Karpas-422 (cell line): Measurements from ENCODE around the gene MTIF3. TPM values are rescaled to one million over a fixed set of nuclear protein-coding genes. Genes with fewer than 3 reads are reported as not detected.

Source experiments
- DNase-seq: peaks from one replicate; pipeline ENCODE4 v3.0.0-alpha.2; 2015
- H2AFZ ChIP-seq: fragments of 200-600 bp; sonication (generic); 2 replicates; pipeline ENCODE4 v1.6.1; 2014; ENCODE audit warnings: antibody characterized with exemption, low read length, mixed read lengths
- H3K27ac ChIP-seq: fragments of 200-600 bp; sonication (generic); 2 replicates; pipeline ENCODE4 v1.5.1; 2014; ENCODE audit warnings: mild to moderate bottlenecking, low read length, moderate library complexity
- H3K27me3 ChIP-seq: fragments of 200-600 bp; sonication (generic); 2 replicates; pipeline ENCODE4 v1.6.1; 2014; ENCODE audit warnings: low read length, mixed read lengths
- H3K36me3 ChIP-seq: fragments of 200-600 bp; sonication (generic); 2 replicates; pipeline ENCODE4 v1.6.1; 2014; ENCODE audit warnings: low read length, mixed read lengths; ENCODE audit not compliant: insufficient read depth
- H3K4me1 ChIP-seq: fragments of 200-600 bp; sonication (generic); 2 replicates; pipeline ENCODE4 v1.6.1; 2014; ENCODE audit warnings: mild to moderate bottlenecking, low read length, mixed read lengths
- H3K4me2 ChIP-seq: fragments of 200-600 bp; sonication (generic); 2 replicates; pipeline ENCODE4 v1.6.1; 2014; ENCODE audit warnings: low read length, low read depth, mild to moderate bottlenecking; ENCODE audit not compliant: poor library complexity, severe bottlenecking
- H3K4me3 ChIP-seq: fragments of 200-600 bp; sonication (generic); 2 replicates; pipeline ENCODE4 v1.5.1; 2014; ENCODE audit warnings: mild to moderate bottlenecking, antibody characterized with exemption, low read length, mixed read lengths
- H3K79me2 ChIP-seq: fragments of 200-600 bp; sonication (generic); 2 replicates; pipeline ENCODE4 v1.6.1; 2014; ENCODE audit warnings: mild to moderate bottlenecking, low read length, mixed read lengths
- H3K9ac ChIP-seq: fragments of 200-600 bp; sonication (generic); 2 replicates; pipeline ENCODE4 v1.6.0; 2014; ENCODE audit warnings: low read length
- H3K9me2 ChIP-seq: fragments of 200-600 bp; sonication (generic), shearing (Covaris generic); replicated peaks from 2 replicates; pipeline ENCODE4 v1.6.0; 2014; ENCODE audit warnings: mild to moderate bottlenecking, low read length, moderate library complexity; ENCODE audit not compliant: insufficient read depth
- H3K9me3 ChIP-seq: fragments of 300-700, 200-600 bp; sonication (generic); 2 replicates; pipeline ENCODE4 v1.6.1; 2014; ENCODE audit warnings: low read length, mixed read lengths
- H4K20me1 ChIP-seq: fragments of 200-600 bp; sonication (generic); 2 replicates; pipeline ENCODE4 v1.6.1; 2014; ENCODE audit warnings: mild to moderate bottlenecking, antibody characterized with exemption, low read length, low read depth; ENCODE audit not compliant: insufficient read depth
- total RNA-seq: library from RNA; depleted of rRNA; stranded (reverse); fragments of >200 nt; shearing (Covaris generic); gene quantifications from 2 replicates; pipeline ENCODE4 v1.2.3, GENCODE V29; 2014; ENCODE audit warnings: low replicate concordance

The MTIF3 gene
- total RNA-seq, 1 experiment from 2014 or later: 44.9 TPM

GRCh38 chr13:27428160-27428559 lies 22.2 kb downstream of the MTIF3 start:
- H3K4me3 ChIP-seq: no peak overlapping the region
- no peak overlapping the region for H3K27ac ChIP-seq
- no peak overlapping the region for H3K4me2 ChIP-seq
- peaks cover 62% of the 10 kb centered on the region for H3K36me3 ChIP-seq
- H4K20me1 ChIP-seq: peaks cover 18% of the 10 kb centered on the region; the same call in 1 of the 2 replicates
- no peak overlapping the region for H2AFZ ChIP-seq
- H3K79me2 ChIP-seq: peaks cover 79% of the 10 kb centered on the region
- no peaks in the 10 kb centered on the region for H3K9me3 ChIP-seq
- H3K27me3 ChIP-seq: no peaks in the 10 kb centered on the region
- no peak for DNase-seq
- H3K9ac ChIP-seq: no peak overlapping the region
- peaks cover 25% of the 10 kb centered on the region for H3K4me1 ChIP-seq
- H3K9me2 ChIP-seq: no peaks in the 10 kb centered on the region

DNA sequence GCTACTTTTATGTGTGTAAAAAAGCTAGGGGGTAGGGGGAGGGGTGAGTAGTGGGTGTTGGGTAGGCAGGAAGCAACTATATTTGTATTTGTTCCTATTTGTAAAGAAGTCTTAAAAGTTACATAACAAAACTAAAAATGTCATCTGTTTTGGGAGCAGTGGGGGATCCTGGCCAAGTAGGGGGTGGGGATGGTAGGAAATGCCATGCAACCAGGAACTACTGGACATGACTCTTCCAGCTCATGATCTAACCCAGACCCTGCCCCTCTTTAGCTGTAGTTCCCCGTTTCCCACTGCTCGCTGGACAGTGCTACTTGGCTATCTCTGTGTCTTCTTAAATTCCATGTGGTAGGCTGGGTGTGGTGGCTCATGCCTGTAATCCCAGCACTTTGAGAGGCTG lies 22.7 kb downstream of the MTIF3 start:
- Histone ChIP-seq H3K9me2 (no peaks in the 10 kb centered on the region), H3K4me3 (no peak overlapping the region), H3K9ac (no peak overlapping the region), H3K4me2 (no peak overlapping the region), H4K20me1 (peaks cover 18% of the 10 kb centered on the region; the same call in 1 of the 2 replicates), H3K27me3 (no peaks in the 10 kb centered on the region), H3K4me1 (peaks cover 25% of the 10 kb centered on the region), H3K79me2 (peaks cover 76% of the 10 kb centered on the region), H3K9me3 (no peaks in the 10 kb centered on the region), H2AFZ (no peak overlapping the region), H3K36me3 (peaks cover 57% of the 10 kb centered on the region), H3K27ac (no peak overlapping the region)
- DNase-seq: no peak

DNA sequence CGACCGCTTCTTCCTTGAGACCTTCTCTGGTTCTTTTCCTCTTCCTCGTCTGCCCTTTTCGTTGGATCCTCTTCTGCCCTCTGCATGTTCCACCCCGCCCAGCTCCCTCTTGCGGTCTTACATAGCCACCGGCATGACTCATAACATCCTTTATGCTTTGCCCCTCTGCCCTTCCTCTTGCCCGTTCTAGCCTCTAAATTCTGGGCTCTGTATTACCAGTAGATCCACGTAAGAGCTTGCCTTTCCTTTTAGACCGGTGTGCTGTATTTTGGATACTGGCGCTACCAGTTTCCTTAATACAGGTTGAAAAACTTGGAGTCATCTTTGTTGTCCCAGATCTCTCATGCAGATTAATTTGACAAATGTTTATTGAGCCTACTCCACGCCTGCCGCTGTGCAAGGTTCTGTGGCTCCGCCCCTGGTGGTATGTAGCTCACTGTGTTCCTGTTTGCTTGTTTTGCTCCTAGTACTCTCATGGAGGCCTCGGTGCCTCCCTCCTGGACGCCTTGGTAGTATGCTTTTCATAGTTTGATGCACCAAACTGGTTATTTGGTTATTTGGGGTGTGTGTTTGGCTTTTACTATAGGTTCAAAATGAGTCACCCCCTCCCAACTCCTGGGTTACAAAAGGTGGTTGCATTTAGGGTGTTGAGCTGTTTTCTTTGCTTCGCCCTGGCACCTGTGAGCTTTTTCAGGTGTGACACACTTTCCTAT lies 24.3 kb downstream of the MTIF3 start:
- H3K9me2 ChIP-seq: no peaks in the 10 kb centered on the region
- peak overlapping the region; percentile 73 for H3K4me3 ChIP-seq
- no peak overlapping the region for H2AFZ ChIP-seq
- peaks cover 25% of the 10 kb centered on the region for H3K4me1 ChIP-seq
- DNase-seq: peak; percentile 90
- peak overlapping the region; percentile 81 for H3K27ac ChIP-seq
- H3K9ac ChIP-seq: peak overlapping the region; percentile 99
- H4K20me1 ChIP-seq: peaks cover 18% of the 10 kb centered on the region; the same call in 1 of the 2 replicates
- peaks cover 42% of the 10 kb centered on the region for H3K36me3 ChIP-seq
- peak overlapping the region; percentile 82 for H3K4me2 ChIP-seq
- H3K27me3 ChIP-seq: no peaks in the 10 kb centered on the region
- peaks cover 63% of the 10 kb centered on the region for H3K79me2 ChIP-seq
- H3K9me3 ChIP-seq: no peaks in the 10 kb centered on the region

- Histone ChIP-seq H2AFZ (peak overlapping the region; percentile 60; the same call in 1 of the 2 replicates), H3K4me1 (peaks cover 25% of the 10 kb centered on the region), H3K36me3 (peaks cover 34% of the 10 kb centered on the region), H3K79me2 (peaks cover 57% of the 10 kb centered on the region), H3K4me2 (peak overlapping the region; percentile 82), H4K20me1 (peaks cover 18% of the 10 kb centered on the region; the same call in 1 of the 2 replicates), H3K27me3 (no peaks in the 10 kb centered on the region), H3K9me2 (no peaks in the 10 kb centered on the region), H3K9me3 (no peaks in the 10 kb centered on the region), H3K27ac (peak overlapping the region; percentile 81), H3K4me3 (peak overlapping the region; percentile 73), H3K9ac (peak overlapping the region; percentile 99)
- peak; percentile 59 for DNase-seq
Measured at GRCh38 chr13:27425158-27425917, 25.0 kb downstream of the MTIF3 start.

DNA sequence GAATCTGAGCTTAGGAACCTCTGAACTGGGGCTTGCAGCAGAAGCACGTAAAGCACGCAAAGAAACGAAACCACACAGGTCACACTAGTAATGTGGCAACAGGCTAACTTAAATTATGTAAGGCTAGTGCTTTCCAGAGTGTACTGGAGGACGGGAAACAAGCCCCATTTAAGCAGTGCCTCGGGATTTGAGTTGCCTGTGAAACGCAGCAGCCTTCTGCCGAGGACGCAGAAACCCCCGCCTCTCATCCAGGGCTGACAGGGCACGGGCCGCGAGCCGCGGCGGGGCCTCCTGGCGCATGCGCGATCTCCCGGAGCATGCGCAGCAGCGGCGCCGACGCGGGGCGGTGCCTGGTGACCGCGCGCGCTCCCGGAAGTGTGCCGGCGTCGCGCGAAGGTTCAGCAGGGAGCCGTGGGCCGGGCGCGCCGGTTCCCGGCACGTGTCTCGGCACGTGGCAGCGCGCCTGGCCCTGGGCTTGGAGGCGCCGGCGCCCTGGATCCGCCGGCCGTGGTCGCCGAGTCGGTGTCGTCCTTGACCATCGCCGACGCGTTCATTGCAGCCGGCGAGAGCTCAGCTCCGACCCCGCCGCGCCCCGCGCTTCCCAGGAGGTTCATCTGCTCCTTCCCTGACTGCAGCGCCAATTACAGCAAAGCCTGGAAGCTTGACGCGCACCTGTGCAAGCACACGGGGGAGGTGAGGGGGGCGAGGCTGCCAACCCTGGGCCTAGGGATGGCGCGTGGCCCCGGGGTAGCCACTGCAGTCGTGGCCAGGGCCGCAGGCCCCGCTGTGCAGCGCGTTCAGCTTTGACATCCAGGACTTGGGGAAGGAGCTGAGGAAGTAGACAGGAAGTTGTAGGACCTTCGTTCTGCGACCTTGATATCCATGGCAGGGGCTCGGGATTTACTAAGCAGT lies 25.9 kb downstream of the MTIF3 start, which contains the start of gene GTF3A:
Gene GTF3A (plus strand): TSS at position 374 of the 912 bp plus-strand sequence.
- H2AFZ ChIP-seq: peak within 1 kb of the TSS; percentile 60
- H4K20me1 ChIP-seq: peaks cover 18% of the 10 kb centered on the region; the same call in 1 of the 2 replicates
- peaks cover 26% of the 10 kb centered on the region for H3K36me3 ChIP-seq
- peak within 1 kb of the TSS; percentile 73 for H3K4me3 ChIP-seq
- peak within 1 kb of the TSS; percentile 81 for H3K27ac ChIP-seq
- H3K4me1 ChIP-seq: peaks cover 29% of the 10 kb centered on the region
- DNase-seq: peak; percentile 96
- H3K79me2 ChIP-seq: peaks cover 50% of the 10 kb centered on the region
- H3K9me3 ChIP-seq: no peaks in the 10 kb centered on the region
- peak within 1 kb of the TSS; percentile 82 for H3K4me2 ChIP-seq
- no peaks in the 10 kb centered on the region for H3K9me2 ChIP-seq
- H3K27me3 ChIP-seq: no peaks in the 10 kb centered on the region
- H3K9ac ChIP-seq: peak within 1 kb of the TSS; percentile 99

GRCh38 chr13:27423333-27423732 lies 27.0 kb downstream of the MTIF3 start:
- no peaks in the 10 kb centered on the region for H3K27me3 ChIP-seq
- H3K4me1 ChIP-seq: peaks cover 31% of the 10 kb centered on the region
- peaks cover 18% of the 10 kb centered on the region; the same call in 1 of the 2 replicates for H4K20me1 ChIP-seq
- H3K4me2 ChIP-seq: peak overlapping the region; percentile 82
- H3K9ac ChIP-seq: no peak overlapping the region
- no peak overlapping the region for H3K27ac ChIP-seq
- no peaks in the 10 kb centered on the region for H3K9me3 ChIP-seq
- peaks cover 14% of the 10 kb centered on the region for H3K36me3 ChIP-seq
- H3K79me2 ChIP-seq: peaks cover 38% of the 10 kb centered on the region
- no peak for DNase-seq
- no peaks in the 10 kb centered on the region for H3K9me2 ChIP-seq
- H2AFZ ChIP-seq: no peak overlapping the region
- no peak overlapping the region for H3K4me3 ChIP-seq

DNA sequence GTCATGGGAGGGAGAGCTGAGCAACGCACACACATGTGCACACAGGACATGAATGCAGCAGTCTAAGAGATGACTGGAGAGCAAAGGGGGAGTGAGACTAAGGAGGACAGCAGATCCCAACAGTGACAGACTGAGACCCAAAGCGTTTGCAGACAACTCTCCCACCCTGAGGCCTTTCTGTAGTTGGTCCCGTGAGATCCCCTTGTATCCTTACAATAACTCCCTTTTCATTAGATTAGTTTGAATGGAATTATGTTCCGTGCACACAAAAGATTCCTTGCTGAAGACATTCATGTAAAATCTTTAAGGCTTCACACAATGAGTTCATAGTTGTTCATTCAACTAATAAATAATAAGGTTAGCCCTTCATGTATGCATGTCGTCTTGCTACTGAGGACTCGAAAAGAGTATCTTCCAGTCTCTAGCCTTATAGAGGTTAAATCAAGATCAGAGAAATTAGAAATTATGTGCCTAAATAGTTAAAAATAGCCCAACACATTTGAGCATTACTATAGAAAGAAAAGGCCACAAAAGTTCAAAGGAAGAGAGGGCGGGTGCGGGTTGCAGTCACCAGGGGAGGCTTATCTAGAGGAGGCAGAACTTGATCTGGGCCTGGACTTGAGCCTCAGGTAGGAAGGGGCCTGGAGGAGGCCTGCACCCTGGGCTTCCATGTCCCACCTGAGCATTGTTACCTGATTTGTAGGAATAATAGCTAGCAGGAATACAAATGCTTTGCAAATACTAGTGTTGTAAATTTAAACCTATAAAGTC lies 29.1 kb downstream of the MTIF3 start:
- no peak overlapping the region for H2AFZ ChIP-seq
- no peaks in the 10 kb centered on the region for H3K36me3 ChIP-seq
- no peak overlapping the region for H3K4me2 ChIP-seq
- H3K9ac ChIP-seq: no peak overlapping the region
- no peak overlapping the region for H3K4me3 ChIP-seq
- H3K27me3 ChIP-seq: no peaks in the 10 kb centered on the region
- H3K27ac ChIP-seq: no peak overlapping the region
- H4K20me1 ChIP-seq: peaks cover 3% of the 10 kb centered on the region; the same call in 1 of the 2 replicates
- no peak for DNase-seq
- no peaks in the 10 kb centered on the region for H3K9me3 ChIP-seq
- peaks cover 20% of the 10 kb centered on the region for H3K4me1 ChIP-seq
- no peaks in the 10 kb centered on the region for H3K9me2 ChIP-seq
- H3K79me2 ChIP-seq: peaks cover 18% of the 10 kb centered on the region
